Ishikawa (cell line): Measurements from ENCODE around the gene FAM204A.
A peak's percentile ranks its signal among the peaks of the same experiment; 100 is the strongest.

ENCODE experiments used
- CEBPB ChIP-seq: IDR thresholded peaks from 2 replicates; pipeline ENCODE4 v1.6.1; 2012
- CREB1 ChIP-seq: IDR thresholded peaks from 2 replicates; pipeline ENCODE4 v1.6.1; 2012; ENCODE audit warnings: low read depth
- EGR1 ChIP-seq: IDR thresholded peaks from 2 replicates; pipeline ENCODE4 v1.6.1; 2012
- EP300 ChIP-seq: IDR thresholded peaks from 2 replicates; pipeline ENCODE4 v1.6.1; 2012; ENCODE audit warnings: borderline replicate concordance
- FOXM1 ChIP-seq: IDR thresholded peaks from 2 replicates; pipeline ENCODE4 v1.6.1; 2012; ENCODE audit warnings: low read depth, borderline replicate concordance
- MAX ChIP-seq: IDR thresholded peaks from 2 replicates; pipeline ENCODE4 v1.6.1; 2012
- NFIC ChIP-seq: IDR thresholded peaks from 2 replicates; pipeline ENCODE4 v1.6.1; 2012
- RAD21 ChIP-seq: IDR thresholded peaks from 2 replicates; pipeline ENCODE4 v1.6.1; 2012; ENCODE audit warnings: low read depth
- REST ChIP-seq: IDR thresholded peaks from 2 replicates; pipeline ENCODE4 v1.6.1; 2012; ENCODE audit warnings: low read depth, mild to moderate bottlenecking
- TAF1 ChIP-seq: IDR thresholded peaks from 2 replicates; pipeline ENCODE4 v1.6.1; 2012; ENCODE audit warnings: low read depth, mild to moderate bottlenecking
- TCF12 ChIP-seq: IDR thresholded peaks from 2 replicates; pipeline ENCODE4 v1.6.1; 2012; ENCODE audit warnings: low read depth
- TEAD4 ChIP-seq: IDR thresholded peaks from 2 replicates; pipeline ENCODE4 v1.6.1; 2012
- USF1 ChIP-seq: IDR thresholded peaks from 2 replicates; pipeline ENCODE4 v1.6.1; 2012
- YY1 ChIP-seq: IDR thresholded peaks from 2 replicates; pipeline ENCODE4 v1.6.1; 2012; ENCODE audit warnings: low read depth
- ZBTB7A ChIP-seq: IDR thresholded peaks from 2 replicates; pipeline ENCODE4 v1.6.1; 2012; ENCODE audit warnings: low read depth

FAM204A gene

DNA sequence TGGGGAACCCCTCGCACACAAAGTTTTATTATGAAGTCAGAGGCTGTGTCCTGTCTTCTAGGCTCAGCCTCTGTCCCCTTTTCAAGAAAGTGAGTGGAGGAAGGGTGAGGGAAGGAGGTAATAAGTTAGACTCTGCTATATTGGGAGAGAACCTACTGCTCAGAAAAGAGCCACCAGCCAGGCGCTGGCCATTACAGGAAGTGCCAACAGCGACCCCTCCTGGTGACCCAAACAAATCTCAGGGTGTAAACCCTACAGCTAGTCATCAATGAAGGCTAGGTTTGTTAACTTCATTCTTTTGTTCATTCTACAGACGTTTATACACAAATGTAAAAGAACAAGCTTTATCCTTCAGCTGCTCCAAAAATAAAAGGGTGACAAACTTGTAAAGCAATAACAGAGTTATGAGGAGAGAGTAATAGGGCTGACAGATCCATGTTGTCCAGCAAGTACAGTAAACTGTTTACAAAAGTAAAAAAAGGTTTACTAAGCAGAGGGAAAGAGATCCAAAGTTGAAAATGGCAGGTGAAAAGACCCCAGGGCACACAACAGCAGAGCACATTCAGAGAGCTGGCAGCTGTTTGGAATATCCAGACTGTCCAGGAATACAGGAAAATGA is 82.7 kb downstream of the FAM204A start:
- TF ChIP-seq TCF12 (no peak), USF1 (no peak), RAD21 (peak; percentile 70)

GRCh38 chr10:118258285-118258684 is 83.8 kb downstream of the FAM204A start:
- TF ChIP-seq CEBPB (no peak), FOXM1 (no peak), ZBTB7A (no peak), TEAD4 (no peak), YY1 (no peak), TAF1 (no peak), REST (no peak)

DNA sequence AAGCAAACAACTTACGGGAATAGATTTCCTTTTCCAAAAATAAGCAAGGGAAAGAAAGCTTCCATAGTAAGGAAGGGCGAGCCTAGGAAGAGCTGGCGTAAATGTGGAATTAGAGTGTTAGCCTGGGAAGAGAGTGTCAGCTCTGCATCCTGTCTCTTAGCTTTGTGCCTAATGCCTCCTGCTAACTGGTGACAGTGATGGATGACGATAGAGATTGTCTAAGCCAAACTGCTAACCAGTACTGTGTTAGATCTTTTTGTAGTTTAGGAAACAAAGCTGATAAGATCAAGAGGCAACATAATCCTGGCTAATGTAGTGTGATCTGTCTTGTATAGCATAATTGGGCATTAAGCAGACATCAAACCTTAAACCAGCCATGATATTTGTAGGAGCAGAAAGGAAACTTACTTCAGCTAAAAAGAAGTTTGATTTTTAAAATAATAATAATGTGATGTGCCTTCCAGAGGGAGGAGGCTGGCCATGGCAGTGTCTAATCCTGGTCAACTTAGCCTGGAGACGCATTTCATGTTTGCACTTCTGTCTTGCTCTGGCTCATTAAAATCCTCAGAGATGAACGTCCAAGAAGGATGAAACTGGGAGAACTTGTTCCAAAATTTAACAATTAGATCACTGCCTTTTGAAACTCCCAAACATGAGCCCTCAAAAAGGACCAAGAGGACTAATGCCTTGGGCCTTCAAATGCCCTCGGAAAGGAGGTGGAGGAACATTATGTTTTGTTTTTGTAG is 85.1 kb downstream of the FAM204A start:
- no peak for TF ChIP-seq USF1
- TF ChIP-seq TAF1, result no peak
- TF ChIP-seq FOXM1, result no peak

DNA sequence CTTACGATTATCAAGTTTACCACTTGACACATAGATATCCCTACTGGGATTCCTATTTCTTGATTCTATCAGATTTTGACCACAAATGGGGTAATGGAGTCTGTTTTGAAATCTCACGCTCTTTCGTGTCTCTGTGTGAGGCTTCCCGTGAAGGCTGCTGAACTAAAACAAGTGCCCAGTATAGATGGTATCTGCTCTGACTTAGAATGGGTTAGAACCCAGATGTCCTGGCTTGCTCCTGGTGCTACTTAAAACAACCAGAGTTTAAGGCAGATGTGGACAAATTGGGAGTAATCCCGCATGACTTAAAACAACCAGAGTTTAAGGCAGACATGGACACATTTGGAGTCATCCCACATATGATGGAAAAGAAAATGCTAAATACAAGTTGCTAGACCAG is 85.9 kb downstream of the FAM204A start:
- TF ChIP-seq TAF1 (no peak), USF1 (no peak), NFIC (no peak), CEBPB (no peak), REST (no peak), EP300 (no peak), TCF12 (no peak), RAD21 (no peak), MAX (no peak), ZBTB7A (no peak), FOXM1 (no peak), CREB1 (no peak), TEAD4 (no peak), EGR1 (no peak), YY1 (no peak)

DNA sequence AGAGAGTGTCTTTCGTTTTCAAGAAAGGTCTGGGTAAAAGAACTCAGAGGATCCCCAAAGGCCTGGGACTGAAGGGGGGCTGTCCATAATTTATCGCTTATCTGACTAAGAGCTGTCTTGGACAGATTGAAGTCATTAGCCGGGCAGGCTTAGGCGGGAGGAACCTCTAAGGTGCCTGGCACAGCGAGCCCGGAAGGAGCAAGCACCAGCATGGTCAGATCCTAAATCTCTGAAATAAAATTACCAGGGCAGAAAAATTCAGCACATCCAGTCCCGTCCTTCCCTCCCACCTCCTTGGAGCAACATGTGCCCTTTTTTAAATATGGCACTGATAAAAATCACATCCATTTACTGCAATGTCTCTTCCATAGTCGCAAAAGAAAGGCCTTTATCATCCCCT is 86.8 kb downstream of the FAM204A start:
- TF ChIP-seq EGR1 (no peak), TEAD4 (no peak), CREB1 (no peak), FOXM1 (no peak), EP300 (no peak), USF1 (no peak), MAX (no peak), YY1 (no peak), REST (no peak), TAF1 (no peak), NFIC (no peak), TCF12 (no peak), ZBTB7A (no peak), RAD21 (no peak), CEBPB (no peak)
